DLD1 (cell line): ENCODE results near the gene IFITM2.
"Not testable (repeated sequence)": the region's sequence is repeated elsewhere in the genome, so short reads cannot be mapped to it uniquely, and the experiment has no call there.

ENCODE experiments used
- in situ Hi-C: cut with HindIII; loops from 2 replicates; pipeline ENCODE4 v1.10.0; 2017; ENCODE audit warnings: low sequenced_read_pairs

IFITM2 gene

DNA sequence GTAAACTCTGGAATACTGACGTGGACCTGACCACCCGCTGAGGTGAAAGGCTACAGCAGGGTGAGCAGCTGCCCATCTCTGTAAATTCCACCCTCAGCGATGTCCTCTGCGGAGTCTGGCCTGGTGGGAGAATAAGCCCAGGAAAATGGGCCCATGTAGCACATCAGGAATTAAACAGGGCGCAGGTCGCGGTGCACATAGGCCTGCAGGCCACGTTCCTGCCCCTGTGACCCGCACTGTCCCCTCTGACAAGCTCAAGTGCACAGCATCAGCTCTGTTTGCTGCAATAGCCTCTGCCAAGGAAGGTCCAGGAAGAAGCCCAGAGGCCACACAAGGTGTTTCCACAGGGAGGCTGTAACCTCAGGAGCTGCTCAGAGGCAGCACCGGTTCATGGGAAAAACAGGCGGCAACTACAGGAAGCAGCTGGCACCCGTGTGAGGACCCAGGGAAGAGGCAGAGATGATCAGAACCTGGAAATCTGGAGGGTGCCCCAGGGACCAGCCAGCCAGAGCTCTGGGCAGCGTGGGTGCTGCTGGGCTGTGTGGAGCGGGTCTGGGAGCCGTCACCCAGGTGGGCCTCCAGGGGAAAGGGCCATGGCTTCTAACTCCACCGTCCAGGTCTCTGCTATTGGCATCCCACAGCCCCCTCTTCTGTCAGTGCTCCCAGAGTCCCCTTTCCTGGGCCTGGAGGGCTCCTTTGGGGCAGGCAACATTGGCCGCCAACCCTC, 808 bp upstream of the IFITM2 start:
- in situ Hi-C loops, result no loop called here

DNA sequence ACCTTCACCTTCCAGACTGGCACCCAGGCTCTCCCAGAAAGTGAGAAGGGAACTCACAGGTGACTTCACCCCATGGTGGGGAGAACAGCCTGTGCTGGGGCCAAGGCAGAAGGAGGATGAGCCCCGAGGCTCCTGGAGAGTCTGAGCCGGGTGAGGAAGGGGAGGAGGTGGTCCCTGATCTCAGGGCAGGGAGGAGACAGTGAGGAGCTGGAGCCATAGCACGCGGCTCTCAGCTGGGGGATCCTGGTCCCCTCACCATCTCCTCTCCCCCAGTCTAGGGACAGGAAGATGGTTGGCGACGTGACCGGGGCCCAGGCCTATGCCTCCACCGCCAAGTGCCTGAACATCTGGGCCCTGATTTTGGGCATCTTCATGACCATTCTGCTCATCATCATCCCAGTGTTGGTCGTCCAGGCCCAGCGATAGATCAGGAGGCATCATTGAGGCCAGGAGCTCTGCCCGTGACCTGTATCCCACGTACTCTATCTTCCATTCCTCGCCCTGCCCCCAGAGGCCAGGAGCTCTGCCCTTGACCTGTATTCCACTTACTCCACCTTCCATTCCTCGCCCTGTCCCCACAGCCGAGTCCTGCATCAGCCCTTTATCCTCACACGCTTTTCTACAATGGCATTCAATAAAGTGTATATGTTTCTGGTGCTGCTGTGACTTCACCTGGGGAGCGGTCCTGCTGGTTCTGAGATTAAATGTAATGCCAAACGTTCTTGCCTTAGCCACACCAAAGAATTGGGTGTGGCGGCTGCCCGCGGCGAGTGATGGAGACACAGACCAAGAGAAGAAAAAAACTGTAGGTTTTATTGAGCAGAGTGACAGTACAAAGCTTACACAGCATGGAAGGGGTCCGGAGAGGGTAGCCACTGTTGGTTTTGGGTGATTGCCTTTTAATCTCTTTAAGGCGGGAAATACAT, 1.4 kb downstream of the IFITM2 start:
- in situ Hi-C loops, result not testable (repeated sequence)

DNA sequence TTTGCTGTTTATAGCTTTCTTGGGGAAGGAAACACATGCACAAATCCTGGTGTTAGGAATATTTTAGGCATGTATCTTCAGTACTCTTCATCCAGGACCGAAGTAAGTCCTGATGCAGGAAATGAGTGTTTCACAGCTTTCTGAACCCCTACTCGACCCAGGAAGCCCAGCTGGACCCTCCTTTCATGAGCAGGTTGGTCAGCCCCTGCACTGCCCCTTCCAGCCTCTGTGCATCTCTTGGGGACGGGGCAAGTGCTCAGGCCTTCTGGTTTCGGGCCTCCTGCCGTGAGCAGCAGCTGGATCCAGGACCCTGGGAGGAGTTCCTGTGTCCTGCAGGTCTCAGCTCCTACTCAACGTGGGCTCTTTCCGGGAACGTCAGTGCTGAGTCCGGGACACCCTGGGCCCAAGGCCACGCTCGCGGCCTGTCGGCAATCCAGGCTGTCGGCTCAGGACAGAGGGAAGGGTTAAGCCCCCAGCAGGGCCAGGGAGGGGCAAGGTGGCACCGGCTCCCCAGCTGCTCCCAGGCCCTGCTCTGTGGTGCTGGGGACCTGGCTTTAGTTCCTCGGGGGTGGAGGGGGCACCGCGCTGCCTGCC, 2.5 kb downstream of the IFITM2 start:
- in situ Hi-C loops, result not testable (repeated sequence)

DNA sequence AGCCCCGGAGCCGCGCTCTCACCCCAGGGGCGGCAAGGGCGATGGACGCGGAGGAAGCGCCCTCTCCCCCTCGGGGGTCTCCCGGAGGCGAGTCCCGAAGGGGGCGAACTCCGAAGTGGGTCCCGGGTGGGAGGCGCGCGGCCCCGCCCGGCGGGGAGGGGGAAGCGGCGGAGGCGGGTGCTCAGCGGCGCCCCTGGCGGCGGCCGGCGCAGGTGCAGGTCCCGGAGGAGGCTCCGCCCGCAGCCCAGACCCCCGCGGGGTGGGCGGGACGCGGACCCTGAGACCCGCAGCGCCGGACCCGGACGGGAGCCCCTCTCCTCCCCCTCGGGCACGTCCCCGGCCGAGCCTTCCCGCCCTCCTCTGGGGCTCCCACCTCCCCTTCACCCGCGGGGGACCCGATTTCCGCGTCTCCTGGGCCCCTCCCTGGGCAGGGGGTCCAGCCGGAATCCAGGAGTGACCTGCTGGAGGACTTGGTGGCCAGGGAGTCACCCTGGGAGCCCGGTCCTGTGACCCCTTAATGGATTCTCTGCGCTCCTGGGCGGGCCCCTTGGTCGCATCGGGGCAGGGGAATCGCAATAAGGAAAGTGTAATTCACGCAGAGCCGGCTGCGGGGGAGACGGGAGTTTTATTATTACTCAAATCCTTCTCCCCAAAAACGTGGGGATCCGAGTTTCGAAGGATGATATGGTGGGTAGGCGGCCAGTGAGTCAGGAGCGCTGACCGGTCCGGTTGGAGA, 3.6 kb downstream of the IFITM2 start:
- in situ Hi-C loops, result not testable (repeated sequence)

DNA sequence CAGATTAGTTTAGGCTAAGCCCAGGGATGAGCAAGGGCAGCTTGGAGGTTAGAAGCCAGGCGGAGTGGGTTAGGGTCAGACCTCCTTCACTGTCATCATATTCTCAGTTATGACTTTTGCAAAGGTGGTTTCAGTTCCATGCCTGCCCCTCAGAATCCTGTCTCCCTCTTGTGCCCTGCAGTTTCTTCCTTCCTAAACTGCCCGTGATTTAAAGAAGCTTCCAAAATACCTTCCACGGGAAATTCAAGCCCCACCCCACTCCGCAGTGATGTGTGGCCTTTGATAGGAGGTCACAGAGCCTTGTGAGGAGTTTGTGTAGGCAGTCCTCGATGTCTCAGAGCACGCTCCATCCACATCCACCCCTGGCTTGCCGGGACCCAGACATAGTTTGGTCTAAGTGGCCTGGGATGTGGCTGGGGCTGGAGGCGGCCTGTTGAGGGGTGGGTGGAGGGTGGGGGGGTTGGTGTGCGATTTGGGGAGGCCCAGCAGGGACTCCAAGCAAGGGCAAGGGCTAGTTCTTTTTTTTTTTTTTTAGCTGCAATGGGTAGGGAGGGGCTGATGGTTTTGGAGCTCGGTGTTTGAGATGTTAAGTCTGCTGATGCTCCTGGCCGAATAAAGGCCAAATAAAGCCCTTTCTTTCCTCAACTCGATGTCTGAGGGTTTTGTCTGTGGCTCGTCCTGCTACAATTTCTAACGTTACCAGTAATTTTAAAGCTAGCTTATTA, 4.6 kb downstream of the IFITM2 start:
- in situ Hi-C loops, result no loop called here

DNA sequence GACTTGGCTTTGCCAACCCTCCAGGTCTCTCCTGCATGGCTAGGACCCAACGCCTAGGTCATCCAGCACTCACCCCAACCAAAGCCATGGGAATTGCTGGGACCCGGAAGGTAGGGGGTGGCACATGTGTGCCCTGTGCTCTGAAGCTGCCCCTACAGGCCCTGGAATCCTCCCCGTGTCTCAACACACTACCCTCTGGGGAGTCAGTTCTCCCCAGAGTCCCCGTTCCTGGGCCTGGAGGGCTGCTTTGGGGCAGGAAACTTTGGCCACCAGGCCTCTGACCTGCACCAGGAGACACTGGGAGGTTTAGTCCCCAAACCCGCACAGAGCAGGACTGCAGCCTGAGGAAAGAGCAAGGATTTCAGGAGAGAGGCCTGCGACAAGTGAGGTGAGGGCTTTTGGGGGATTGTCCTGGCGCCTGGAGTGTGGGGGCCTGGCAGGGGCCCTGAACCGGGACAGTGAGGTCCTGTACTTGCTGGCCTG, 5.7 kb downstream of the IFITM2 start:
- in situ Hi-C loops, result no loop called here

DNA sequence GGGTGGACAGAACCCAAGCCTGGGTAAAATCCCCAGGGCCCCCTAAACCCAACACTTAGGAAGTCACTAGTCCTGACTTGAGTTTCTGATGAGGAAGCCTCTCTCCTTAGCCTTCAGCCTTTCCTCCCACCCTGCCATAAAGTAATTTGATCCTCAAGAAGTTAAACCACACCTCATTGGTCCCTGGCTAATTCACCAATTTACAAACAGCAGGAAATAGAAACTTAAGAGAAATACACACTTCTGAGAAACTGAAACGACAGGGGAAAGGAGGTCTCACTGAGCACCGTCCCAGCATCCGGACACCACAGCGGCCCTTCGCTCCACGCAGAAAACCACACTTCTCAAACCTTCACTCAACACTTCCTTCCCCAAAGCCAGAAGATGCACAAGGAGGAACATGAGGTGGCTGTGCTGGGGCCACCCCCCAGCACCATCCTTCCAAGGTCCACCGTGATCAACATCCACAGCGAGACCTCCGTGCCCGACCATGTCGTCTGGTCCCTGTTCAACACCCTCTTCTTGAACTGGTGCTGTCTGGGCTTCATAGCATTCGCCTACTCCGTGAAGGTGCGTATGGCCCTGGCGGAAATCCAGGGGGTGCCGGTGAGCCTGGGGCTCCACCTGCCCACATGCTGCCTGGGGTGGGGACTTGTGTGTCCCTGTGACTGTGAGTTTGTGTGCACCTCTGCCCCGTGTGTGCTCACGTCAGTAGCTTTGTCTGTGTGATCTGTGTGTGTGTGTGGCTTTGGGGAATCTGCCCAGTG, 6.4 kb downstream of the IFITM2 start, which contains the start of gene IFITM1:
TSS of gene IFITM1 (plus strand) at position 254 of the 767 bp plus-strand sequence. CDS start at position 385, 131 bp downstream.
- in situ Hi-C loops, result no loop called here

DNA sequence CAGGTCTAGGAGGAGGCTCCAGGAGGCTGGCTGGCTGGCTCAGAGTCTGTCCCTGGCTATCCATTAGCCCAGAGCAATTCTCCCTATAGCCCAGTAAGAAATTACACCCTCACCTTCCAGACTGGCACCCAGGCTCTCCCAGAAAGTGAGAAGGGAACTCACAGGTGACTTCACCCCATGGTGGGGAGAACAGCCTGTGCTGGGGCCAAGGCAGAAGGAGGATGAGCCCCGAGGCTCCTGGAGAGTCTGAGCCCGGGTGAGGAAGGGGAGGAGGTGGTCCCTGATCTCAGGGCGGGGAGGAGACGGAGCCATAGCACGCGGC, 6.9 kb downstream of the IFITM2 start:
- in situ Hi-C loops, result not testable (repeated sequence)

DNA sequence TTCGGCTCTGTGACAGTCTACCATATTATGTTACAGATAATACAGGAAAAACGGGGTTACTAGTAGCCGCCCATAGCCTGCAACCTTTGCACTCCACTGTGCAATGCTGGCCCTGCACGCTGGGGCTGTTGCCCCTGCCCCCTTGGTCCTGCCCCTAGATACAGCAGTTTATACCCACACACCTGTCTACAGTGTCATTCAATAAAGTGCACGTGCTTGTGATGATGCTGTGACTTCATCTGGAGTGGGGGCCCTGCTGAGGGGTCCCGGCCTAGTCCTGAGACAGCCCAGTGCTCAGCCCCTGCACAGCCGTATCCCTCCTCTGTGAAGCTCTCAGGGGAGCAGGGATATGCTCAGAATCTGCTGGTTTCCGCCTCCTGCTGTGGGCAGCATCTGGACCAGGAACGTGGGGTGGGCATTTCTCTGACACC, 7.5 kb downstream of the IFITM2 start:
- in situ Hi-C loops, result no loop called here

DNA sequence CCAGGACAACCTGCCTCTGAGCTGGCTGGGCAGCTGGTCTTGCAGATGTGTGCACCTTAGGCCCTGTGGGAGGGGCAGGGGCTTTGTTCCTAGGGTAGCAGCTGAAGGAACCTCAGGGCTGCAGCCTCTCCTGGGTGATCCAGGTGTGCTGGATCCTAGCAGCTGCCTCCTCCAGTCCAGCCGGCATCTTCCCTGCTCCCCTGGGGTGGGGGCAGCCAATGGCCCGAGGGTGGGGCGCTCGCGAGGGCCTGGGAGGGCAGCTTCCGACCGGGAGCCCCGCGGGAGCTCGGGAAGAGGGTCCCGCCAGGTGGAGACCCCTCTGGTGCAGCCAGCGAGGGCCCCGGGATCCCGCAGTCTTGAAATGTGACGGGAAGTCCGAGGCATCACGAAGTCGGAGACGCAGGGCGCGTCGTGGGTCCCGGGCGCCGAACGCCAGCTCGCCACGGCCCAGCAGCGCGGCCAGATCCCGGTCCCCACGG, 7.9 kb downstream of the IFITM2 start:
- in situ Hi-C loops, result no loop called here

DNA sequence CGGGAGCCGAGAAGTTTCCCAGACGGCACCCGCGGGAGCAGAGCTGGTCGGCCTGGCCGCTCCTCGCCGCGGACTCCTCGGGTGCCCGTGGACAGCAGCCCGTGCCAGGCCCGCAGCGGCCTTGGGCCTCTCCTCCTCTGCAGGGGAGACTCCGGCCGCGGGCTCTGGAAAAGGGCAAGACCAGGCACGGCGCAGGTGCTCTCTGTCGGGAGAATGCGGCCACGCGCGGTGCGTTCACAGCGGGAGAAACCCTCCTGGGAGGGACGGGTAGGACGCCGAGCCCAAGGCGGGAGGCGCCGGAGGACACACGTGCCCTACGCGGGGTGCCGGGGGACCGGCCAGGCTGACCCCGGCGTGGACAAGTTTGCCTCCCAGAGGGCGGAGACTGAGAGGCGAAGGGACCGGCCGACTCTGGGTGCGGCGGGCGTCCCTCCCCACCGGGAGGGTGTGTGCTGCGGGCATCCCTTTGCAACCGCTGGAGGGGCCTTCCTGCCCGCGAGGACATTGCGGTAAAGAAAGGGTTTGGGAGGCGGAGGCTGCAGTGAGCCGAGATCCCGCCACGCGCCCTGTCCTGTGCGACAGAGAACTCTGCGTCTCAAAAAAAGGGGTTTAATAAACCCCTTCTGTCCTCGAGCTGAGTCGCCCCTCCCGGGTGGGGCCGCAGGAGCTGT, 8.6 kb downstream of the IFITM2 start:
- in situ Hi-C loops, result no loop called here

DNA sequence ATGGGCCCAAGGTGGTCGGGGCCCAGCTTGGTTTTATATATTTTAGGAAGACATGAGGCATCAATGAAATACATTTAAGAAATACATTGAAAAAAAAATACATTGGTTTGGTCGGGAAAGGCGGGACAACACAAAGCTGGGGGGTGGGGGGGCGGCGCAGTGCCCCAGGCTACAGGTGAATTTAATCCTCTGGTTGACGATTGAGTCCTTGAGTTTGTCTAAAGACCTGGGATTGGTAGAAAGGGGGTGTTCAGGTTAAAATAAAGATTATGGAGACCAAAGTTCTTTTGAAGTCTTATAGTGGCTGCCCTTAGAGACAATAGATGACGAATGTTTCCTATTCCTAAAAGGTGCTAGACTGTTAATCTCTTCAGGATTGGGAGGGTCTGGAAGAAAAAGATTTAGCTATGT, 9.3 kb downstream of the IFITM2 start:
- in situ Hi-C loops, result no loop called here

DNA sequence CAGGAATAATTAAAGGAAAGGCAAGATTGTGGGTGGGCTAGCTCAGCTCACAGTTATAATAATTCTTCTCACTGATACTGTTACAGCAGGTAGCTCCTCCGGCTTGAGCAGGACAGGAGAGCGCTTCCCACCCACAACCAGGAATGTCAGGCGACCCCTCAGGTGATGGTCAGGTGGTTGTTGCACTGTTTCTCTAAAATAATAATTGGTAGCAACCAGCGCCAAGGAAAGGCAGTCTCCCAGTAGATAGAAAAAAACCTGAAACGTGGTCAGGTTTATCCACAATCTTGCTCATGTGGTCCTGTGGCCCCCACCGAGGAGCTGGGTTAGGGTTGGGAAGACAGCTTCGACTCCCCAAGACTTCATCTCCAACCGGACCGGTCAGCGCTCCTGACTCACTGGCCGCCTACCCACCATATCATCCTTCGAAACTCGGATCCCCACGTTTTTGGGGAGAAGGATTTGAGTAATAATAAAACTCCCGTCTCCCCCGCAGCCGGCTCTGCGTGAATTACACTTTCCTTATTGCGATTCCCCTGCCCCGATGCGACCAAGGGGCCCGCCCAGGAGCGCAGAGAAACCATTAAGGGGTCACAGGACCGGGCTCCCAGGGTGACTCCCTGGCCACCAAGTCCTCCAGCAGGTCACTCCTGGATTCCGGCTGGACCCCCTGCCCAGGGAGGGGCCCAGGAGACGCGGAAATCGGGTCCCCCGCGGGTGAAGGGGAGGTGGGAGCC, 10.2 kb downstream of the IFITM2 start:
- in situ Hi-C loops, result not testable (repeated sequence)

DNA sequence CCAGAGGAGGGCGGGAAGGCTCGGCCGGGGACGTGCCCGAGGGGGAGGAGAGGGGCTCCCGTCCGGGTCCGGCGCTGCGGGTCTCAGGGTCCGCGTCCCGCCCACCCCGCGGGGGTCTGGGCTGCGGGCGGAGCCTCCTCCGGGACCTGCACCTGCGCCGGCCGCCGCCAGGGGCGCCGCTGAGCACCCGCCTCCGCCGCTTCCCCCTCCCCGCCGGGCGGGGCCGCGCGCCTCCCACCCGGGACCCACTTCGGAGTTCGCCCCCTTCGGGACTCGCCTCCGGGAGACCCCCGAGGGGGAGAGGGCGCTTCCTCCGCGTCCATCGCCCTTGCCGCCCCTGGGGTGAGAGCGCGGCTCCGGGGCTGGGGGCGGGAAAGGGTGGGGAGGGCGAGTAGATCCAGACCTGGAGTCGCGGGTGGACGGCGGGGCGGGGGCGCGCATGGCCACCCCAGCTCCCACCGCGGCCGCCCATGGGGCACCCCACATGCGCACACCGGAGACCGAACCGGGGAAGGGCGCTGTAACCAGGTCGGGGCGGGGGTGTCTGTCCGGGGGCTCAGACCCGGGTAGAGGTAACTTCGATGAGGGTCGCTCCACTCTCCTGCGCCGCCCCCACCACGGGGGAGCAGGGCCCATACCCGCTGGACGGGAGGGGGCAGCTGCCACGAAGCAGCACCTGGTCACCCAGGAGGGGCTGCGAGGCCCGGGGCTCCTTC, 10.9 kb downstream of the IFITM2 start:
- in situ Hi-C loops, result not testable (repeated sequence)

DNA sequence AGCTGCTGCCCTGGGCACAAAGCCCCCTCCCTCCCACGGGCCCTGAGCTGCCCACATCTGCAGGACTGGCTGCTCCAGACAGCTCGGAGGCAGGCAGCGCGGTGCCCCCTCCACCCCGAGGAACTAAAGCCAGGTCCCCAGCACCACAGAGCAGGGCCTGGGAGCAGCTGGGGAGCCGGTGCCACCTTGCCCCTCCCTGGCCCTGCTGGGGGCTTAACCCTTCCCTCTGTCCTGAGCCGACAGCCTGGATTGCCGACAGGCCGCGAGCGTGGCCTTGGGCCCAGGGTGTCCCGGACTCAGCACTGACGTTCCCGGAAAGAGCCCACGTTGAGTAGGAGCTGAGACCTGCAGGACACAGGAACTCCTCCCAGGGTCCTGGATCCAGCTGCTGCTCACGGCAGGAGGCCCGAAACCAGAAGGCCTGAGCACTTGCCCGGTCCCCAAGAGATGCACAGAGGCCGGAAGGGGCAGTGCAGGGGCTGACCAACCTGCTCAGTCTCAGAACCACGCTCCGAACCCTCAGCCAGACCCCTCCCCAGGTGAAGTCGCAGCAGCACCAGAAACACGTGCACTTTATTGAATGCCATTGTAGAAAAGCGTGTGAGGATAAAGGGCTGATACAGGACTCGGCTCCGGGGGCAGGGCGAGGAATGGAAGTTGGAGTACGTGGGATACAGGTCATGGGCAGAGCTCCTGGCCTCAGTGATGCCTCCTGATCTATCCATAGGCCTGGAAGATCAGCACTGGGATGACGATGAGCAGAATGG, 11.7 kb downstream of the IFITM2 start:
- in situ Hi-C loops, result not testable (repeated sequence)

DNA sequence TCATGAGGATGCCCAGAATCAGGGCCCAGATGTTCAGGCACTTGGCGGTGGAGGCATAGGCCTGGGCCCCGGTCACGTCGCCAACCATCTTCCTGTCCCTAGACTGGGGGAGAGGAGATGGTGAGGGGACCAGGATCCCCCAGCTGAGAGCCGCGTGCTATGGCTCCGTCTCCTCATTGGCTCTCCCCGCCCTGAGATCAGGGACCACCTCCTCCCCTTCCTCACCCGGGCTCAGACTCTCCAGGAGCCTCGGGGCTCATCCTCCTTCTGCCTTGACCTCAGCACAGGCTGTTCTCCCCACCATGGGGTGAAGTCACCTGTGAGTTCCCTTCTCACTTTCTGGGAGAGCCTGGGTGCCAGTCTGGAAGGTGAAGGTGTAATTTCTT, 12.3 kb downstream of the IFITM2 start:
- in situ Hi-C loops, result not testable (repeated sequence)

DNA sequence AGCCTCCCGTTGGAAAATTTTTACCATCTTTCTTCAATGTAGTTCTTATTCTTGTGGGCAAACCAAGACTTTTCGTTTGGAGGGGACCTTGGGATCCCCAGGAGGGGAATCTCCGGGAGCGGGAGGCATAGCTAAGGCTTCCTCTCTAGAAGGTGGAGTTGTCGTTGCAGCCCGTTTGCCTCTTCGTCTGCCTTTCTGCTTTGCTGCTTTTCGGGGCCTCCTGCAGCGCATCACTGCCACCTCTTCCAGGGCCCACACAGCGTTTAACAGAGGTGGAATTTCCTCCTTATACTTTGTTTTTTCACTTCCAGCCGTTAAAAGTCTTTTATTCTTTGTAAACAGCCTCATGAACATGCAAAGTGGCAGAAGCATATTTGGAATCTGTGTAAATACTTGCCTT, 16.5 kb downstream of the IFITM2 start:
- in situ Hi-C loops, result no loop called here
